Neural progenitor cell (in vitro differentiated cells): ENCODE measurements around the gene CSK. TPM values are rescaled to one million over a fixed set of nuclear protein-coding genes. Genes with fewer than 3 reads are reported as not detected.

Source experiments
- DNase-seq: peaks from one replicate; pipeline ENCODE4 v3.0.0-alpha.2; 2016; ENCODE audit warnings: low spot score
- H2AFZ ChIP-seq: fragments of 200-600 bp; sonication (generic); replicated peaks from 2 replicates; pipeline ENCODE4 v1.6.1; 2016; ENCODE audit warnings: antibody characterized with exemption
- H3F3A ChIP-seq: fragments of 200-600 bp; sonication (generic); 2 replicates; pipeline ENCODE4 v1.6.1; 2016; ENCODE audit warnings: antibody characterized with exemption, low read depth
- H3K27ac ChIP-seq: fragments of 200-600 bp; sonication (generic); 2 replicates; pipeline ENCODE4 v1.5.1; 2016; ENCODE audit warnings: mild to moderate bottlenecking
- H3K27me3 ChIP-seq: fragments of 200-600 bp; sonication (generic); 2 replicates; pipeline ENCODE4 v1.6.1; 2016; ENCODE audit warnings: mild to moderate bottlenecking, moderate library complexity
- H3K36me3 ChIP-seq: fragments of 200-600 bp; sonication (generic); 2 replicates; pipeline ENCODE4 v1.5.1; 2016
- H3K4me1 ChIP-seq: fragments of 200-600 bp; sonication (generic); 2 replicates; pipeline ENCODE4 v1.6.1; 2016; ENCODE audit warnings: mixed run types
- H3K4me2 ChIP-seq: fragments of 200-600 bp; sonication (generic); 2 replicates; pipeline ENCODE4 v1.6.1; 2016
- H3K4me3 ChIP-seq: fragments of 200-600 bp; sonication (generic); 2 replicates; pipeline ENCODE4 v1.5.1; 2016
- H3K79me2 ChIP-seq: fragments of 200-600 bp; sonication (generic); 2 replicates; pipeline ENCODE4 v1.6.1; 2016; ENCODE audit warnings: low read depth
- H3K9ac ChIP-seq: fragments of 200-600 bp; sonication (generic); 2 replicates; pipeline ENCODE4 v1.6.1; 2016
- H3K9me3 ChIP-seq: fragments of 200-600 bp; sonication (generic); 2 replicates; pipeline ENCODE4 v1.5.1; 2016; ENCODE audit warnings: low read depth
- H4K20me1 ChIP-seq: fragments of 200-600 bp; sonication (generic); 2 replicates; pipeline ENCODE4 v1.6.1; 2016; ENCODE audit warnings: low read depth
- H3K27ac Mint-ChIP-seq: 3 replicates; pipeline ENCODE4 v1.8.0; 2021; ENCODE audit warnings: mixed read lengths
- H3K27me3 Mint-ChIP-seq: 2 replicates; pipeline ENCODE4 v1.8.0; 2022; ENCODE audit warnings: low read depth, mild to moderate bottlenecking, inconsistent platforms, moderate library complexity, mixed read lengths; ENCODE audit not compliant: insufficient read depth
- H3K36me3 Mint-ChIP-seq: 3 replicates; pipeline ENCODE4 v1.8.0; 2021; ENCODE audit warnings: mixed read lengths
- H3K4me1 Mint-ChIP-seq: 3 replicates; pipeline ENCODE4 v1.8.0; 2021; ENCODE audit warnings: mixed read lengths
- H3K4me3 Mint-ChIP-seq: 3 replicates; pipeline ENCODE4 v1.8.0; 2021; ENCODE audit warnings: mild to moderate bottlenecking, moderate library complexity, mixed read lengths
- H3K9me3 Mint-ChIP-seq: 3 replicates; pipeline ENCODE4 v1.8.0; 2020; ENCODE audit warnings: mixed read lengths
- EZH2 ChIP-seq: fragments of 200-600 bp; sonication (generic); IDR thresholded peaks from 2 replicates; pipeline ENCODE4 v1.6.1; 2017; ENCODE audit warnings: antibody characterized with exemption, mild to moderate bottlenecking, moderate library complexity
- EZH2phosphoT487 ChIP-seq: fragments of 200-600 bp; sonication (generic); IDR thresholded peaks from 2 replicates; pipeline ENCODE4 v1.6.1; 2017; ENCODE audit warnings: antibody characterized with exemption
- total RNA-seq: library from RNA; depleted of rRNA; stranded (reverse); fragments of >200 nt; gene quantifications from 2 replicates; pipeline ENCODE4 v1.2.3, GENCODE V29; 2015; ENCODE audit warnings: low replicate concordance
- TF ChIP-seq, protein P1 (sequence below): fragments of 200-600 bp; sonication (generic); IDR thresholded peaks from 2 replicates; pipeline ENCODE4 v1.5.1; 2017; ENCODE audit warnings: antibody characterized with exemption, mild to moderate bottlenecking

Gene CSK
- total RNA-seq, 1 donor from 2014 or later: 18.3 TPM

DNA sequence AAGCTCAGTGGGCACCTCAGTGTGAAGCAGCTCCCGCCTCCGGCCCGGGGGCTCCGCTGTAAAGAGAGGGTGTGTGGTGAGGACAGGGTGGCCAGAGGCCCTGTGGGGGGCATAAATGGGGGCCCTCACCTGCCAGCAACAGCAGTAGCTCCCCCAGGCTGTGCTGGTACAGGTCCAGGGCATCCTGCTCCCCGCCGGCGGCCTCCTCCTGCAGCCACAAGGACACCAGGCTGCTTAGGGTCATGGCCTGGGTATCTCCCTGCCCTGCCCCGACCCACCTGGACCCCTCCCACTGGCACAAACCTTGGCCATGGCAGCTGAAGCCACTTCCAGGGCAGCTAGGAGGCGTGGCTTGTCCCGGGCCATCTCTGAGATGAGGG lies 56.2 kb downstream of the CSK start:
- H3K27ac Mint-ChIP-seq: no peak overlapping the region
- no peak overlapping the region for H3K4me3 Mint-ChIP-seq
- Histone ChIP-seq H3K9ac (no peak overlapping the region), H3K36me3 (no peaks in the 10 kb centered on the region), H4K20me1 (peaks cover 22% of the 10 kb centered on the region), H3K27ac (no peak overlapping the region), H3K4me2 (no peak overlapping the region), H3K4me3 (no peak overlapping the region), H3K79me2 (no peaks in the 10 kb centered on the region), H2AFZ (no peak overlapping the region), H3F3A (peaks cover 6% of the 10 kb centered on the region), H3K9me3 (no peaks in the 10 kb centered on the region), H3K27me3 (no peaks in the 10 kb centered on the region), H3K4me1 (no peaks in the 10 kb centered on the region)
- peaks cover 22% of the 10 kb centered on the region for H3K4me1 Mint-ChIP-seq
- TF ChIP-seq, protein P1, sequence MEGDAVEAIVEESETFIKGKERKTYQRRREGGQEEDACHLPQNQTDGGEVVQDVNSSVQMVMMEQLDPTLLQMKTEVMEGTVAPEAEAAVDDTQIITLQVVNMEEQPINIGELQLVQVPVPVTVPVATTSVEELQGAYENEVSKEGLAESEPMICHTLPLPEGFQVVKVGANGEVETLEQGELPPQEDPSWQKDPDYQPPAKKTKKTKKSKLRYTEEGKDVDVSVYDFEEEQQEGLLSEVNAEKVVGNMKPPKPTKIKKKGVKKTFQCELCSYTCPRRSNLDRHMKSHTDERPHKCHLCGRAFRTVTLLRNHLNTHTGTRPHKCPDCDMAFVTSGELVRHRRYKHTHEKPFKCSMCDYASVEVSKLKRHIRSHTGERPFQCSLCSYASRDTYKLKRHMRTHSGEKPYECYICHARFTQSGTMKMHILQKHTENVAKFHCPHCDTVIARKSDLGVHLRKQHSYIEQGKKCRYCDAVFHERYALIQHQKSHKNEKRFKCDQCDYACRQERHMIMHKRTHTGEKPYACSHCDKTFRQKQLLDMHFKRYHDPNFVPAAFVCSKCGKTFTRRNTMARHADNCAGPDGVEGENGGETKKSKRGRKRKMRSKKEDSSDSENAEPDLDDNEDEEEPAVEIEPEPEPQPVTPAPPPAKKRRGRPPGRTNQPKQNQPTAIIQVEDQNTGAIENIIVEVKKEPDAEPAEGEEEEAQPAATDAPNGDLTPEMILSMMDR: no peak
- TF ChIP-seq EZH2: no peak
- no peak for TF ChIP-seq EZH2phosphoT487
- no peaks in the 10 kb centered on the region for H3K9me3 Mint-ChIP-seq
- H3K27me3 Mint-ChIP-seq: peaks cover 6% of the 10 kb centered on the region
- peaks cover 4% of the 10 kb centered on the region for H3K36me3 Mint-ChIP-seq
- DNase-seq: no peak

GRCh38 chr15:74838746-74839525 lies 57.1 kb downstream of the CSK start:
- no peak for TF ChIP-seq EZH2
- no peak for TF ChIP-seq EZH2phosphoT487
- TF ChIP-seq, protein P1: no peak
- no peaks in the 10 kb centered on the region for H3K27me3 ChIP-seq
- H3K79me2 ChIP-seq: no peaks in the 10 kb centered on the region
- peaks cover 22% of the 10 kb centered on the region for H4K20me1 ChIP-seq
- H3K27me3 Mint-ChIP-seq: peaks cover 5% of the 10 kb centered on the region
- H3K4me3 ChIP-seq: no peak overlapping the region
- H2AFZ ChIP-seq: no peak overlapping the region
- H3K36me3 ChIP-seq: no peaks in the 10 kb centered on the region
- no peaks in the 10 kb centered on the region for H3K9me3 Mint-ChIP-seq
- peaks cover 28% of the 10 kb centered on the region for H3K4me1 Mint-ChIP-seq
- no peak overlapping the region for H3K27ac ChIP-seq
- peaks cover 14% of the 10 kb centered on the region for H3F3A ChIP-seq
- DNase-seq: no peak
- H3K9me3 ChIP-seq: no peaks in the 10 kb centered on the region
- H3K9ac ChIP-seq: no peak overlapping the region
- H3K4me3 Mint-ChIP-seq: no peak overlapping the region
- no peak overlapping the region for H3K4me2 ChIP-seq
- H3K36me3 Mint-ChIP-seq: peaks cover 6% of the 10 kb centered on the region
- H3K4me1 ChIP-seq: peaks cover 8% of the 10 kb centered on the region
- H3K27ac Mint-ChIP-seq: no peak overlapping the region

GRCh38 chr15:74839526-74840395 lies 57.9 kb downstream of the CSK start:
- DNase-seq: no peak
- no peaks in the 10 kb centered on the region for H3K9me3 ChIP-seq
- H3K27ac Mint-ChIP-seq: no peak overlapping the region
- H3K4me2 ChIP-seq: no peak overlapping the region
- peaks cover 16% of the 10 kb centered on the region for H3K4me1 ChIP-seq
- H3K9me3 Mint-ChIP-seq: no peaks in the 10 kb centered on the region
- H3K79me2 ChIP-seq: no peaks in the 10 kb centered on the region
- no peaks in the 10 kb centered on the region for H3K36me3 ChIP-seq
- no peak overlapping the region for H3K27ac ChIP-seq
- H3K9ac ChIP-seq: no peak overlapping the region
- no peak overlapping the region for H3K4me3 ChIP-seq
- peaks cover 6% of the 10 kb centered on the region for H3K36me3 Mint-ChIP-seq
- H3K4me3 Mint-ChIP-seq: no peak overlapping the region
- peaks cover 7% of the 10 kb centered on the region for H3K27me3 Mint-ChIP-seq
- TF ChIP-seq EZH2phosphoT487 (no peak), EZH2 (no peak)
- TF ChIP-seq, protein P1: peak; percentile 24
- H3K27me3 ChIP-seq: no peaks in the 10 kb centered on the region
- H3K4me1 Mint-ChIP-seq: peaks cover 35% of the 10 kb centered on the region
- peaks cover 22% of the 10 kb centered on the region for H3F3A ChIP-seq
- H4K20me1 ChIP-seq: peaks cover 22% of the 10 kb centered on the region
- no peak overlapping the region for H2AFZ ChIP-seq
